Activated CD4-positive, alpha-beta T cell treated with anti-CD3 and anti-CD28 coated beads, Interleukin-10, Interleukin-2, amounts not matched to agents 100 ng/mL and 50 ng/mL, durations not matched to agents 16 hours and 8 hours (primary cell): ENCODE measurements around the gene NFATC2.
A peak's percentile ranks its signal among the peaks of the same experiment; 100 is the strongest.

ENCODE experiments used
- DNase-seq: peaks from one replicate; pipeline ENCODE4 v3.0.0-alpha.2; 2020

Gene NFATC2

GRCh38 chr20:51536116-51537069, 6.1 kb downstream of the NFATC2 start:
- no peak for DNase-seq

- DNase-seq, result no peak
Observed at GRCh38 chr20:51535674-51536073, 6.8 kb downstream of the NFATC2 start.

GRCh38 chr20:51535075-51535386, 7.5 kb downstream of the NFATC2 start:
- peak; percentile 64 for DNase-seq

- DNase-seq, result no peak
Observed at GRCh38 chr20:51533291-51534172, 9.0 kb downstream of the NFATC2 start.

- no peak for DNase-seq
Observed at GRCh38 chr20:51532577-51533191, 9.8 kb downstream of the NFATC2 start.

GRCh38 chr20:51531712-51532456, 10.6 kb downstream of the NFATC2 start:
- DNase-seq, result no peak

GRCh38 chr20:51531141-51531710, 11.3 kb downstream of the NFATC2 start:
- DNase-seq, result peak; percentile 94

GRCh38 chr20:51529758-51530157, 12.8 kb downstream of the NFATC2 start:
- DNase-seq, result peak; percentile 80

GRCh38 chr20:51529081-51529681, 13.3 kb downstream of the NFATC2 start:
- peak; percentile 84 for DNase-seq

- peak; percentile 79 for DNase-seq
Observed at GRCh38 chr20:51528263-51529027, 14.1 kb downstream of the NFATC2 start.

- no peak for DNase-seq
Observed at GRCh38 chr20:51526754-51527153, 15.8 kb downstream of the NFATC2 start.

GRCh38 chr20:51526106-51526470, 16.4 kb downstream of the NFATC2 start:
- DNase-seq, result no peak

- DNase-seq, result peak; percentile 77
Observed at GRCh38 chr20:51525241-51526105, 17.0 kb downstream of the NFATC2 start.

- DNase-seq, result no peak
Observed at GRCh38 chr20:51523276-51524013, 19.1 kb downstream of the NFATC2 start.

GRCh38 chr20:51522207-51522606, 20.3 kb downstream of the NFATC2 start:
- DNase-seq, result no peak

- no peak for DNase-seq
Observed at GRCh38 chr20:51517839-51518238, 24.7 kb downstream of the NFATC2 start.

- DNase-seq, result no peak
Observed at GRCh38 chr20:51516855-51517254, 25.7 kb downstream of the NFATC2 start.

GRCh38 chr20:51514836-51515235, 27.7 kb downstream of the NFATC2 start:
- DNase-seq, result no peak

GRCh38 chr20:51514249-51514648, 28.3 kb downstream of the NFATC2 start:
- DNase-seq, result no peak
